H1 (cell line): ENCODE measurements around the gene CCR1. TPM values are rescaled to one million over a fixed set of nuclear protein-coding genes. Genes with fewer than 3 reads are reported as not detected.

Source experiments
- CTCF ChIA-PET: fragments of 300-600 bp; sonication (Branson Sonifier 250); formaldehyde crosslinking; loops from one replicate; lab custom pipeline; 2021; ENCODE audit not compliant: partially characterized antibody; lab: Charles Lee
- POLR2A ChIA-PET: fragments of 300-600 bp; sonication (Branson Sonifier 250); formaldehyde crosslinking; loops from one replicate; lab custom pipeline; 2021; ENCODE audit warnings: inconsistent platforms; ENCODE audit not compliant: partially characterized antibody; lab: Charles Lee
- DNase-seq, 2 experiments: peaks; one replicate each; pipeline versions ENCODE4 v3.0.0 to v3.0.0-alpha.2; 2010 to 2022; ENCODE audit warnings: low spot score in 2 of 2, low read depth in 1 of 2, mixed read lengths in 1 of 2
- FAIRE-seq: peaks from 2 replicates; lab custom pipeline; 2011; peaks lifted over from hg19 to GRCh38; lab: Jason Lieb, UNC
- H2AFZ ChIP-seq: 2 replicates; pipeline ENCODE4 v1.8.1; 2012; ENCODE audit warnings: low read length, inconsistent platforms
- H2AK5ac ChIP-seq: 2 replicates; pipeline ENCODE4 v1.6.1; 2013; ENCODE audit warnings: low read depth, low read length
- H2BK120ac ChIP-seq: replicated peaks from 2 replicates; pipeline ENCODE3; 2013; ENCODE audit warnings: low read depth, low read length, inconsistent platforms
- H2BK12ac ChIP-seq: 2 replicates; pipeline ENCODE4 v1.6.1; 2013; ENCODE audit warnings: low read depth, low read length
- H2BK15ac ChIP-seq: 2 replicates; pipeline ENCODE4 v1.6.1; 2013; ENCODE audit warnings: low read length
- H2BK20ac ChIP-seq: 2 replicates; pipeline ENCODE4 v1.6.1; 2013; ENCODE audit warnings: low read length
- H2BK5ac ChIP-seq: 2 replicates; pipeline ENCODE4 v1.6.1; 2013; ENCODE audit warnings: low read depth, low read length
- H3K14ac ChIP-seq: 2 replicates; pipeline ENCODE4 v1.6.1; 2013; ENCODE audit warnings: inconsistent platforms; ENCODE audit not compliant: insufficient read length
- H3K18ac ChIP-seq: 2 replicates; pipeline ENCODE4 v1.6.1; 2013; ENCODE audit warnings: low read length; ENCODE audit errors: extremely low read depth
- H3K23ac ChIP-seq: 2 replicates; pipeline ENCODE4 v1.6.1; 2013; ENCODE audit warnings: inconsistent platforms; ENCODE audit not compliant: insufficient read length
- H3K23me2 ChIP-seq: 2 replicates; pipeline ENCODE4 v1.6.1; 2013; ENCODE audit warnings: low read depth, low read length
- H3K27ac ChIP-seq: 2 replicates; pipeline ENCODE4 v1.6.1; 2011; ENCODE audit warnings: low read depth, low read length, inconsistent platforms
- H3K27me3 ChIP-seq, 4 experiments: replicated peaks in 1 of 4; 1 replicate in 1 of 4; 2 replicates in 3 of 4; pipeline versions ENCODE4 v1.6.1 to v1.8.1; 2011 to 2013; ENCODE audit warnings: low read length in 3 of 4, mild to moderate bottlenecking in 3 of 4, inconsistent platforms in 2 of 4, mixed read lengths in 2 of 4, moderate library complexity in 1 of 4; ENCODE audit not compliant: control insufficient read depth in 3 of 4, insufficient read depth in 3 of 4; ENCODE audit errors: extremely low read depth in 1 of 4
- H3K36me3 ChIP-seq, 4 experiments: 2 replicates each; pipeline versions ENCODE4 v1.6.1 to v1.8.1; 2011 to 2013; ENCODE audit warnings: mild to moderate bottlenecking in 4 of 4, low read length in 3 of 4, moderate library complexity in 2 of 4, control low read depth in 1 of 4, inconsistent platforms in 1 of 4; ENCODE audit not compliant: insufficient read depth in 4 of 4, control insufficient read depth in 2 of 4
- H3K4ac ChIP-seq: replicated peaks from 2 replicates; pipeline ENCODE3; 2013; ENCODE audit warnings: low read length, low read depth, mixed read lengths, inconsistent platforms; ENCODE audit not compliant: insufficient read length
- H3K4me1 ChIP-seq, 4 experiments: replicated peaks in 1 of 4; 1 replicate in 1 of 4; 2 replicates in 3 of 4; pipeline versions ENCODE4 v1.6.1 to v1.8.1; 2011 to 2013; ENCODE audit warnings: low read length in 3 of 4, inconsistent platforms in 2 of 4, mixed read lengths in 1 of 4; ENCODE audit not compliant: insufficient read depth in 4 of 4, control insufficient read depth in 3 of 4
- H3K4me2 ChIP-seq, 2 experiments: 2 replicates each; pipeline versions ENCODE4 v1.6.1 to v1.8.1; 2011 to 2013; ENCODE audit warnings: low read depth in 2 of 2, low read length in 2 of 2, control low read depth in 1 of 2, inconsistent platforms in 1 of 2, mild to moderate bottlenecking in 1 of 2; ENCODE audit not compliant: insufficient read depth in 1 of 2
- H3K4me3 ChIP-seq, 4 experiments: fragments of 200-600, 300-600 bp in 1 of 4; sonication (generic), shearing (Covaris generic), sonication (Bioruptor Twin) in 1 of 4; 2 replicates each; pipeline versions ENCODE4 v1.5.1 to v1.8.1; 2011 to 2016; ENCODE audit warnings: low read length in 4 of 4, low read depth in 3 of 4, control low read depth in 2 of 4, inconsistent platforms in 2 of 4, mild to moderate bottlenecking in 2 of 4, mixed read lengths in 1 of 4, moderate library complexity in 1 of 4; ENCODE audit not compliant: insufficient read depth in 2 of 4; ENCODE audit errors: extremely low read depth in 1 of 4
- H3K56ac ChIP-seq: replicated peaks from 2 replicates; pipeline ENCODE3; 2013; ENCODE audit warnings: low read depth, mild to moderate bottlenecking, mixed read lengths, low read length, inconsistent platforms; ENCODE audit not compliant: insufficient read length
- H3K79me1 ChIP-seq: 2 replicates; pipeline ENCODE4 v1.6.1; 2013; ENCODE audit warnings: low read depth, low read length, control low read depth
- H3K79me2 ChIP-seq, 2 experiments: 2 replicates each; pipeline versions ENCODE4 v1.6.1 to v1.8.1; 2012 to 2013; ENCODE audit warnings: low read length in 2 of 2, mild to moderate bottlenecking in 2 of 2, inconsistent platforms in 1 of 2; ENCODE audit not compliant: insufficient read depth in 2 of 2, control insufficient read depth in 1 of 2
- H3K9ac ChIP-seq, 4 experiments: replicated peaks in 1 of 4; 1 replicate in 1 of 4; 2 replicates in 3 of 4; pipeline versions ENCODE4 v1.6.1 to v1.8.1; 2011 to 2013; ENCODE audit warnings: low read depth in 3 of 4, low read length in 3 of 4, control low read depth in 2 of 4, mild to moderate bottlenecking in 2 of 4, moderate library complexity in 2 of 4, inconsistent platforms in 1 of 4; ENCODE audit errors: extremely low read depth in 1 of 4
- H3K9me3 ChIP-seq, 2 experiments: 2 replicates each; pipeline versions ENCODE4 v1.6.1 to v1.8.1; 2012 to 2013; ENCODE audit warnings: mild to moderate bottlenecking in 2 of 2, moderate library complexity in 2 of 2, control low read depth in 1 of 2, inconsistent platforms in 1 of 2, low read depth in 1 of 2, low read length in 1 of 2, mixed read lengths in 1 of 2; ENCODE audit not compliant: insufficient read depth in 2 of 2
- H4K20me1 ChIP-seq, 2 experiments: replicated peaks in 1 of 2; 2 replicates each; pipeline versions ENCODE3 to v1.8.1; 2011 to 2013; ENCODE audit warnings: inconsistent platforms in 2 of 2, low read length in 2 of 2, mild to moderate bottlenecking in 1 of 2; ENCODE audit not compliant: insufficient read depth in 2 of 2, control insufficient read depth in 1 of 2
- H4K5ac ChIP-seq: 2 replicates; pipeline ENCODE4 v1.6.1; 2013; ENCODE audit warnings: low read length, low read depth, mixed read lengths, inconsistent platforms; ENCODE audit not compliant: insufficient read length
- H4K8ac ChIP-seq: 2 replicates; pipeline ENCODE4 v1.8.0; 2013; ENCODE audit warnings: mild to moderate bottlenecking, moderate library complexity, low read length, inconsistent platforms; ENCODE audit not compliant: insufficient read depth; ENCODE audit errors: extremely low read depth
- H4K91ac ChIP-seq: replicated peaks from 2 replicates; pipeline ENCODE3; 2013; ENCODE audit warnings: low read length, mixed read lengths, inconsistent platforms; ENCODE audit not compliant: insufficient read length
- POLR2AphosphoS5 ChIP-seq: IDR thresholded peaks from 2 replicates; pipeline ENCODE4 v1.6.1; 2011; ENCODE audit warnings: low read depth, low read length
- WGBS, 2 experiments: shearing (Covaris generic) in 1 of 2; methylation state at CpG; one replicate each; pipeline versions ENCODE4 v1.1.6 to v1.1.7; 2013 to 2015; ENCODE audit warnings: low lambda C conversion rate in 2 of 2, mixed read lengths in 2 of 2, inconsistent platforms in 1 of 2, low coverage in 1 of 2, missing lambda C conversion rate in 1 of 2; ENCODE audit not compliant: insufficient replicate concordance in 2 of 2, insufficient coverage in 1 of 2, insufficient read length in 1 of 2; ENCODE audit errors: extremely low coverage in 1 of 2, missing lambda C conversion rate in 1 of 2; 5-methylcytosine and 5-hydroxymethylcytosine counted together
- polyA plus RNA-seq, 7 experiments: library from polyadenylated mRNA; depleted of rRNA in 3 of 7; stranded (reverse) in 5 of 7; unstranded in 2 of 7; fragments of >200 nt in 5 of 7; fragments of 200-250 nt in 2 of 7; gene quantifications; 1 replicate in 5 of 7; 2 replicates in 1 of 7; 4 replicates in 1 of 7; pipeline versions ENCODE4 v1.2.1 to v1.2.3, GENCODE V29; 2011 to 2013; ENCODE audit warnings: missing spikeins in 2 of 7, mixed read lengths in 2 of 7
- total RNA-seq: library from RNA; stranded (reverse); fragmentation: NEBNext Ultra II Directional; extraction: Animal tissue kit (Norgen Biotek cat#: 25700); gene quantifications from 2 replicates; pipeline ENCODE4 v1.2.1, GENCODE V29; 2021

Gene CCR1
- total and polyA plus RNA-seq, 2 of the 8 experiments (the other 6 are each of a cell fraction or from before 2014, with no cell fraction given), result not detected

- FAIRE-seq (no peak), DNase-seq (no peak)
- no peaks in the 10 kb centered on the region for H3K23me2 ChIP-seq
- H3K27ac ChIP-seq, result no peak overlapping the region
- no peak overlapping the region for H4K91ac ChIP-seq
- H3K23ac ChIP-seq, result no peak overlapping the region
- H2AK5ac ChIP-seq, result no peak overlapping the region
- H3K79me1 ChIP-seq, result no peaks in the 10 kb centered on the region
- 0 out of 7 replicates have a peak, but pooled peaks cover 0 to 4% (median 0%) of the 10 kb centered on the region in 4 experiments for H3K4me1 ChIP-seq
- H3K9me3 ChIP-seq, result no peaks in the 10 kb centered on the region
- H2AFZ ChIP-seq, result no peak overlapping the region
- H2BK20ac ChIP-seq, result no peak overlapping the region
- no peak overlapping the region for H3K4ac ChIP-seq
- no peak overlapping the region for H3K9ac ChIP-seq
- no peaks in the 10 kb centered on the region for H3K27me3 ChIP-seq
- H3K18ac ChIP-seq, result no peak overlapping the region
- no peak overlapping the region for H3K4me2 ChIP-seq
- no peak overlapping the region for H2BK15ac ChIP-seq
- H2BK5ac ChIP-seq, result no peak overlapping the region
- H3K79me2 ChIP-seq, result no peaks in the 10 kb centered on the region
- H2BK120ac ChIP-seq, result no peak overlapping the region
- 90% methylated on average over 4 of the region's 4 CpGs; no CpG with 5 or more reads in 1 of the 2 experiments for WGBS, 2 experiments
- TF ChIP-seq POLR2AphosphoS5, result no peak
- no peak overlapping the region for H2BK12ac ChIP-seq
- H4K8ac ChIP-seq, result no peak overlapping the region
- no peak overlapping the region for H3K14ac ChIP-seq
- H3K4me3 ChIP-seq, result no peak overlapping the region
- no peaks in the 10 kb centered on the region for H4K20me1 ChIP-seq
- no peak overlapping the region for H3K56ac ChIP-seq
- H4K5ac ChIP-seq, result no peak overlapping the region
- POLR2A ChIA-PET, result no interaction called here
- CTCF ChIA-PET, result interaction anchor here (0.8 to 7.1 kb wide), 10 partner anchors 12 to 214 kb away, joined by 3 to 164 read pairs (median 5); partner anchors contain the start of gene CCR5
- H3K36me3 ChIP-seq, result no peaks in the 10 kb centered on the region
Measured at GRCh38 chr3:46213201-46213600, 5.1 kb upstream of the CCR1 start.
